HEK293T (cell line): Measurements from ENCODE around the gene AMT.

Experiments
- ELF4 ChIP-seq: fragments of 450-650 bp; IDR thresholded peaks from 2 replicates; pipeline ENCODE4 v1.6.1; 2017; ENCODE audit warnings: antibody characterized with exemption
- FOXK2 ChIP-seq: fragments of 450-650 bp; IDR thresholded peaks from 2 replicates; pipeline ENCODE4 v1.6.1; 2016; ENCODE audit warnings: mild to moderate bottlenecking
- HDGF ChIP-seq: fragments of 450-650 bp; IDR thresholded peaks from 2 replicates; pipeline ENCODE4 v1.6.1; 2017; ENCODE audit warnings: antibody characterized with exemption, borderline replicate concordance
- LEF1 ChIP-seq: fragments of 450-650 bp; IDR thresholded peaks from 2 replicates; pipeline ENCODE4 v1.6.1; 2017; ENCODE audit warnings: mild to moderate bottlenecking, borderline replicate concordance
- NFRKB ChIP-seq: fragments of 450-650 bp; IDR thresholded peaks from 2 replicates; pipeline ENCODE4 v1.6.1; 2016; ENCODE audit warnings: mild to moderate bottlenecking, moderate library complexity
- PKNOX1 ChIP-seq: fragments of 450-650 bp; IDR thresholded peaks from 2 replicates; pipeline ENCODE4 v1.6.1; 2016
- SP1 ChIP-seq: fragments of 450-650 bp; IDR thresholded peaks from 2 replicates; pipeline ENCODE4 v1.6.1; 2017
- SUZ12 ChIP-seq: fragments of 450-650 bp; IDR thresholded peaks from 2 replicates; pipeline ENCODE4 v1.6.1; 2016; ENCODE audit warnings: mild to moderate bottlenecking
- TARDBP ChIP-seq: fragments of 450-650 bp; IDR thresholded peaks from 2 replicates; pipeline ENCODE4 v1.6.1; 2016
- ZNF384 ChIP-seq: fragments of 450-650 bp; IDR thresholded peaks from 2 replicates; pipeline ENCODE4 v1.6.1; 2016

- TF ChIP-seq HDGF = no peak
- no peak for TF ChIP-seq ZNF384
- TF ChIP-seq NFRKB = no peak
- no peak for TF ChIP-seq TARDBP
- no peak for TF ChIP-seq SP1
- no peak for TF ChIP-seq PKNOX1
- TF ChIP-seq SUZ12 = no peak
- TF ChIP-seq LEF1 = no peak
- TF ChIP-seq FOXK2 = no peak
- TF ChIP-seq ELF4 = no peak
Observed at GRCh38 chr3:49371946-49372345, 50.3 kb downstream of the AMT start.
